Measurements from ENCODE around the gene AIG1. TPM values are rescaled to one million over a fixed set of nuclear protein-coding genes. Genes with fewer than 3 reads are reported as not detected.

Gene AIG1
- total RNA-seq, 2 donors from 2014 or later: 41.3 to 67.0 TPM

- no peaks in the 10 kb centered on the region for H3K4me1 ChIP-seq (replicated peaks)
- 90% methylated on average over 4 of the region's 4 CpGs for WGBS
Measured at GRCh38 chr6:143248359-143248758, 187.7 kb downstream of the AIG1 start.

DNA sequence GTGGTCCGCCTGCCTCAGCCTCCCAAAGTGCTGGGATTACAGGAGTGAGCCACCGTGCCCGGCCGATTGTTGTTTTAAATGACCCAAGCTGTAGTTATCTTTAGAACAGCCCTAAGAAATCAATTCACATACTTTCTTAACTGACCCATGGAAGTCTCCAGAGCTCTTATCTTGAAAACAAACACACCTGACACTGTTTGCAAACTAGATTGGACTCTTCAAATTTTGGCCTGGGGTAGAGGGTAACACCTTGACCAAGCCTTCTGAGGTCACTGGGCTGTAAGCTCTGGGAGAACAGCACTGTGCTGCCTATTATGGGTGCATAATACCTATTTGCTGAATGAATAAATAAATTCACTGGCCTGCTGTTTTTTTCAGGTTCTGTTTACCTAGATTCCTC lies 190.6 kb downstream of the AIG1 start:
- Histone ChIP-seq H3K27ac (no peak overlapping the region), H3K9me3 (no peaks in the 10 kb centered on the region), H3K36me3 (no peaks in the 10 kb centered on the region), H3K4me1 (replicated peaks) (no peaks in the 10 kb centered on the region), H3K4me3 (no peak overlapping the region), H3K27me3 (replicated peaks; ENCODE audit: insufficient read depth) (no peaks in the 10 kb centered on the region)
- intact Hi-C loops (cut with DNase I): no loop called here
- 99% methylated on average over 4 of the region's 4 CpGs for WGBS
- DNase-seq (ENCODE audit: low spot score): no peak
- no peak for TF ChIP-seq POLR2AphosphoS5 (IDR thresholded peaks at IDR 0.05)
- TF ChIP-seq POLR2A (IDR thresholded peaks at IDR 0.05): no peak
- TF ChIP-seq, protein P1, sequence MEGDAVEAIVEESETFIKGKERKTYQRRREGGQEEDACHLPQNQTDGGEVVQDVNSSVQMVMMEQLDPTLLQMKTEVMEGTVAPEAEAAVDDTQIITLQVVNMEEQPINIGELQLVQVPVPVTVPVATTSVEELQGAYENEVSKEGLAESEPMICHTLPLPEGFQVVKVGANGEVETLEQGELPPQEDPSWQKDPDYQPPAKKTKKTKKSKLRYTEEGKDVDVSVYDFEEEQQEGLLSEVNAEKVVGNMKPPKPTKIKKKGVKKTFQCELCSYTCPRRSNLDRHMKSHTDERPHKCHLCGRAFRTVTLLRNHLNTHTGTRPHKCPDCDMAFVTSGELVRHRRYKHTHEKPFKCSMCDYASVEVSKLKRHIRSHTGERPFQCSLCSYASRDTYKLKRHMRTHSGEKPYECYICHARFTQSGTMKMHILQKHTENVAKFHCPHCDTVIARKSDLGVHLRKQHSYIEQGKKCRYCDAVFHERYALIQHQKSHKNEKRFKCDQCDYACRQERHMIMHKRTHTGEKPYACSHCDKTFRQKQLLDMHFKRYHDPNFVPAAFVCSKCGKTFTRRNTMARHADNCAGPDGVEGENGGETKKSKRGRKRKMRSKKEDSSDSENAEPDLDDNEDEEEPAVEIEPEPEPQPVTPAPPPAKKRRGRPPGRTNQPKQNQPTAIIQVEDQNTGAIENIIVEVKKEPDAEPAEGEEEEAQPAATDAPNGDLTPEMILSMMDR (IDR thresholded peaks at IDR 0.05): no peak

More at GRCh38 chr6:143248359-143248758, 187.7 kb downstream of the AIG1 start:
- Histone ChIP-seq H3K27ac (no peak overlapping the region), H3K36me3 (no peaks in the 10 kb centered on the region), H3K4me3 (no peak overlapping the region), H3K27me3 (replicated peaks; ENCODE audit: insufficient read depth) (no peaks in the 10 kb centered on the region), H3K9me3 (no peaks in the 10 kb centered on the region)
- intact Hi-C loops (cut with DNase I): no loop called here
- TF ChIP-seq POLR2AphosphoS5 (IDR thresholded peaks at IDR 0.05) (no peak), POLR2A (IDR thresholded peaks at IDR 0.05) (no peak)
- TF ChIP-seq, protein P1 (IDR thresholded peaks at IDR 0.05): no peak
- DNase-seq (ENCODE audit: low spot score): no peak

GRCh38 chr6:143252961-143253360 lies 192.3 kb downstream of the AIG1 start:
- Histone ChIP-seq H3K27me3 (replicated peaks; ENCODE audit: insufficient read depth) (no peaks in the 10 kb centered on the region), H3K4me1 (replicated peaks) (no peaks in the 10 kb centered on the region), H3K27ac (no peak overlapping the region), H3K36me3 (no peaks in the 10 kb centered on the region), H3K4me3 (no peak overlapping the region), H3K9me3 (no peaks in the 10 kb centered on the region)
- WGBS: 94% methylated on average over 6 of the region's 6 CpGs
- intact Hi-C loops (cut with DNase I): no loop called here
- TF ChIP-seq POLR2AphosphoS5 (IDR thresholded peaks at IDR 0.05) (no peak), POLR2A (IDR thresholded peaks at IDR 0.05) (no peak)
- TF ChIP-seq, protein P1 (IDR thresholded peaks at IDR 0.05): no peak
- no peak for DNase-seq (ENCODE audit: low spot score)

- no peaks in the 10 kb centered on the region for H3K36me3 ChIP-seq
- H3K4me1 ChIP-seq (replicated peaks): no peaks in the 10 kb centered on the region
- WGBS: 33% methylated on average over 4 of the region's 4 CpGs
- H3K27me3 ChIP-seq (replicated peaks; ENCODE audit: insufficient read depth): no peaks in the 10 kb centered on the region
- no peak for DNase-seq (ENCODE audit: low spot score)
- no peak overlapping the region for H3K4me3 ChIP-seq
- intact Hi-C loops (cut with DNase I): no loop called here
- H3K27ac ChIP-seq: no peak overlapping the region
- no peak for TF ChIP-seq POLR2AphosphoS5 (IDR thresholded peaks at IDR 0.05)
- TF ChIP-seq POLR2A (IDR thresholded peaks at IDR 0.05): no peak
- TF ChIP-seq, protein P1 (IDR thresholded peaks at IDR 0.05): no peak
- H3K9me3 ChIP-seq: no peaks in the 10 kb centered on the region
Measured at GRCh38 chr6:143253586-143253985, 192.9 kb downstream of the AIG1 start.

DNA sequence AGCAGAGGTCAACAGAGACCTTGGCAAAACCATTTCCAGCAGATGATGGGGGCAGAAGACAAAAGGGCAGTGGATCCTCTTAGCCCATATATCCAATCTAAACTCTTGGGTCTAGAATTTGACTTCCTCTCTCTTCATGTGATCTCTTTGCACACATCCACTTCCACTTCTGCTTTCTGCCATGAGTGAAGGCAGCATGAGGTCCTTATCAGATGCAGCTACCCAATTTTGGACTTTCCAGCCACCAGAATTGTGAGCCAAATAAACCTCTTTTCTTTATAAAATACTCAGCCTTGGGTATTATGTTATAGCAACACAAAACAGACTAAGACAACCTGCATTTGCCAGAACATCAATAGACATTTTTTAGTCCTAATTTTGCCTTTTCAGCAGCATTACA lies 198.3 kb downstream of the AIG1 start:
- intact Hi-C loops (cut with DNase I): no loop called here
- TF ChIP-seq, protein P1 (IDR thresholded peaks at IDR 0.05): no peak
- no peak for TF ChIP-seq POLR2A (IDR thresholded peaks at IDR 0.05)
- no peak for TF ChIP-seq POLR2AphosphoS5 (IDR thresholded peaks at IDR 0.05)
- Histone ChIP-seq H3K4me1 (replicated peaks) (no peaks in the 10 kb centered on the region), H3K9me3 (no peaks in the 10 kb centered on the region), H3K27me3 (replicated peaks; ENCODE audit: insufficient read depth) (no peaks in the 10 kb centered on the region), H3K4me3 (no peak overlapping the region), H3K27ac (no peak overlapping the region), H3K36me3 (no peaks in the 10 kb centered on the region)
- no peak for DNase-seq (ENCODE audit: low spot score)
